Mammary epithelial cell (primary cell): ENCODE measurements around the gene PPP1R26.

ENCODE experiments used
- CTCF ChIP-seq, 2 donors: IDR thresholded peaks in 1 of 2; conservative IDR thresholded peaks in 1 of 2; 2 replicates each; pipeline ENCODE4 v1.5.1; 2011 to 2012; ENCODE audit warnings: inconsistent platforms in 2 of 2, low read length in 2 of 2, mild to moderate bottlenecking in 2 of 2, control low read depth in 1 of 2, low read depth in 1 of 2; ENCODE audit not compliant: insufficient read depth in 1 of 2; ENCODE audit errors: extremely low read depth in 1 of 2
- EZH2 ChIP-seq: IDR thresholded peaks from 2 replicates; pipeline ENCODE4 v1.6.1; 2012; ENCODE audit warnings: low read length, inconsistent platforms, borderline replicate concordance

GRCh38 chr9:135502168-135502872 is 22.7 kb downstream of the PPP1R26 start:
- TF ChIP-seq EZH2, result no peak
- TF ChIP-seq CTCF (conservative IDR thresholded peaks at IDR 0.05 in 1 of 2, IDR thresholded peaks at IDR 0.05 in 1 of 2; ENCODE audit: extremely low read depth in 1 of 2, insufficient read depth in 1 of 2, low read depth in 1 of 2, low read length in 2 of 2), result no peak
